ENCODE results near the gene PHGDH. TPM values are rescaled to one million over a fixed set of nuclear protein-coding genes. Genes with fewer than 3 reads are reported as not detected.

PHGDH gene
- total and polyA plus RNA-seq, 2 of the 13 experiments (the other 11 are each of a cell fraction or from before 2014, with no cell fraction given) = 95.8 to 133 TPM

GRCh38 chr1:119700326-119700725 lies 11.4 kb upstream of the PHGDH start:
- Histone ChIP-seq H3K9me3 (ENCODE audit: low read length) (peaks cover 22% of the 10 kb centered on the region), H2AFZ (ENCODE audit: low read length) (no peak overlapping the region), H3K79me2 (ENCODE audit: insufficient read depth, low read length) (no peaks in the 10 kb centered on the region), H4K20me1 (ENCODE audit: insufficient read depth, low read length) (no peaks in the 10 kb centered on the region), H3K27ac (ENCODE audit: extremely low read length, insufficient read depth, low read length) (no peak overlapping the region), H3K4me1 (ENCODE audit: insufficient read depth, low read length) (peaks cover 19% of the 10 kb centered on the region), H3K36me3 (replicated peaks in 1 of 2; ENCODE audit: control insufficient read depth in 1 of 2, insufficient read depth in 2 of 2, low read length in 2 of 2) (no peaks in the 10 kb centered on the region), H3K4me2 (ENCODE audit: low read depth, low read length) (no peak overlapping the region), H3K9ac (ENCODE audit: insufficient read depth, low read depth, low read length) (no peak overlapping the region), H3K4me3 (replicated peaks in 1 of 3; ENCODE audit: insufficient read depth in 1 of 3, low read depth in 2 of 3, low read length in 3 of 3) (no peak overlapping the region), H3K27me3 (ENCODE audit: control insufficient read depth in 1 of 2, insufficient read depth in 2 of 2, low read length in 2 of 2) (no peaks in the 10 kb centered on the region; a peak in 2 of 5 replicates)
- TF ChIP-seq ZBTB38 (CRISPR knock-in tag; IDR thresholded peaks at IDR 0.05) (no peak), ZNF737 (CRISPR knock-in tag; IDR thresholded peaks at IDR 0.05; ENCODE audit: borderline replicate concordance) (no peak), ZNF574 (CRISPR knock-in tag; IDR thresholded peaks at IDR 0.05) (no peak), TRAFD1 (CRISPR knock-in tag; IDR thresholded peaks at IDR 0.05; ENCODE audit: borderline replicate concordance) (no peak), LCORL (IDR thresholded peaks at IDR 0.05) (no peak), LCORL (CRISPR knock-in tag; IDR thresholded peaks at IDR 0.05) (no peak), ZNF382 (CRISPR knock-in tag; IDR thresholded peaks at IDR 0.05; ENCODE audit: borderline replicate concordance) (no peak), ZNF10 (CRISPR knock-in tag; IDR thresholded peaks at IDR 0.05; ENCODE audit: borderline replicate concordance, low read depth) (no peak), HMGXB3 (CRISPR knock-in tag; IDR thresholded peaks at IDR 0.05; ENCODE audit: borderline replicate concordance) (no peak), ATF5 (CRISPR knock-in tag; IDR thresholded peaks at IDR 0.05; ENCODE audit: low read depth) (no peak), EP300 (IDR thresholded peaks at IDR 0.05; ENCODE audit: low read depth in 2 of 2, low read length in 2 of 2) (no peak), EP300 (CRISPR knock-in tag; IDR thresholded peaks at IDR 0.05; ENCODE audit: borderline replicate concordance) (no peak), RFX5 (IDR thresholded peaks at IDR 0.05; ENCODE audit: low read depth, low read length) (no peak), ZSCAN20 (CRISPR knock-in tag; IDR thresholded peaks at IDR 0.05; ENCODE audit: borderline replicate concordance) (no peak), SIX4 (CRISPR knock-in tag; IDR thresholded peaks at IDR 0.05) (no peak), ESRRA (CRISPR knock-in tag; IDR thresholded peaks at IDR 0.05; ENCODE audit: low read depth) (no peak), POLR2AphosphoS5 (IDR thresholded peaks at IDR 0.05; ENCODE audit: low read depth, low read length) (no peak)
- POLR2A ChIA-PET = no interaction called here
- ATAC-seq (no peak), FAIRE-seq (no peak), DNase-seq (ENCODE audit: low spot score) (no peak)
- intact Hi-C loops (cut with micrococcal nuclease; ENCODE audit: unreplicated experiment) = no loop called here
- in situ Hi-C loops (cut with HindIII; ENCODE audit: extremely low pct_ligation_motif_present, low pct_unique_long_range_greater_than_20kb) = no loop called here
- WGBS (ENCODE audit: low lambda C conversion rate) = 44% methylated on average over 2 of the region's 2 CpGs
- no TSS peak for BruUV-seq (replicated peaks)
- CTCF ChIA-PET (ENCODE audit: low intra/inter-chr PET ratio, low total read pairs) = no interaction called here

All from HepG2 (cell line).